Keratinocyte (primary cell): Measurements from ENCODE around the gene PRPF6.

Source experiments
- EZH2 ChIP-seq: IDR thresholded peaks from one replicate; pipeline ENCODE4 v1.6.1; 2012; ENCODE audit warnings: inconsistent platforms, mild to moderate bottlenecking, low read length, moderate library complexity
- TF ChIP-seq, protein P1 (sequence below), 3 experiments: IDR thresholded peaks in 1 of 3; conservative IDR thresholded peaks in 1 of 3; optimal IDR thresholded peaks in 1 of 3; 2 replicates in 2 of 3; 3 replicates in 1 of 3; pipeline versions ENCODE3 to v1.5.1; 2011; ENCODE audit warnings: low read length in 3 of 3, mild to moderate bottlenecking in 3 of 3, moderate library complexity in 2 of 3, control low read depth in 1 of 3, inconsistent platforms in 1 of 3; ENCODE audit not compliant: insufficient read depth in 2 of 3; ENCODE audit errors: extremely low read depth in 1 of 3

DNA sequence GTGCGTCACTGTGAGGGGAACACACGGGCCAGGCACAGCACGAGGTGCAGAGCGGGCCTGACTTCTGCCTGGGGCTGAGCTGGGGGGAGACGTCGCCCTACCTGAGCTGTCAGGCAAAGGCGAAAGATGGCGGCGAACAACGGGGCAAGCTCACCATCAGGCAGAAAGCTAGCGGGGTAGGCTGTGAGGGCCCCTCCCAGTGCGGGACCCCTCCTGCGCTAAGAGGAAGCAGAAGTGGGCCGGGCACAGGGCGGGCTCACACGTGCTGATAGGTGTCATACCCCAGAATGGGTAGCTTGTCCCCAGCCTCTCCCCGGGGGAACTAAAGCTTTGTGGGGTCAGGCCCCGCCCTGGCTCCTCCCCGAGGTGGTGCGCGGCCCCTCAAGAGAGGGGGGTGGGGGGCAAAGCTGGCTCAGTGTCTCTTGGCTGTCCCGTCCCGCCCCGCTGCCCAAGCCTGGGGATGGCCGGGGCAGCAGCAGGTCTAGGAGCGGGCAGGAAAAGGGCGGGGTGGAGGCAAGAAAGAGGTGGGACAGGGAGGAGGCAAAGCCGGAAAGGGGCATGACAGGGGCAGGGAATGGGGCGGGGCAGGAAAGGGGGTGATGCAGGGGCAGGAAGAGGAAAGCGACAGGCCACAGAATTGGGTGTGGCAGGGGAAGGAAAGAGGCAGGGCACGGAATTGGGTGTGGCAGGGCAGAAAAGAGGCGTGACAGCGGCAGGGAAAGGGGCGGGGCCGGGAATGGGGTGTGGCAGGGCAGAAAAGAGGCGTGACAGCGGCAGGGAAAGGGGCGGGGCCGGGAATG is 39.5 kb upstream of the PRPF6 start:
- TF ChIP-seq, protein P1, sequence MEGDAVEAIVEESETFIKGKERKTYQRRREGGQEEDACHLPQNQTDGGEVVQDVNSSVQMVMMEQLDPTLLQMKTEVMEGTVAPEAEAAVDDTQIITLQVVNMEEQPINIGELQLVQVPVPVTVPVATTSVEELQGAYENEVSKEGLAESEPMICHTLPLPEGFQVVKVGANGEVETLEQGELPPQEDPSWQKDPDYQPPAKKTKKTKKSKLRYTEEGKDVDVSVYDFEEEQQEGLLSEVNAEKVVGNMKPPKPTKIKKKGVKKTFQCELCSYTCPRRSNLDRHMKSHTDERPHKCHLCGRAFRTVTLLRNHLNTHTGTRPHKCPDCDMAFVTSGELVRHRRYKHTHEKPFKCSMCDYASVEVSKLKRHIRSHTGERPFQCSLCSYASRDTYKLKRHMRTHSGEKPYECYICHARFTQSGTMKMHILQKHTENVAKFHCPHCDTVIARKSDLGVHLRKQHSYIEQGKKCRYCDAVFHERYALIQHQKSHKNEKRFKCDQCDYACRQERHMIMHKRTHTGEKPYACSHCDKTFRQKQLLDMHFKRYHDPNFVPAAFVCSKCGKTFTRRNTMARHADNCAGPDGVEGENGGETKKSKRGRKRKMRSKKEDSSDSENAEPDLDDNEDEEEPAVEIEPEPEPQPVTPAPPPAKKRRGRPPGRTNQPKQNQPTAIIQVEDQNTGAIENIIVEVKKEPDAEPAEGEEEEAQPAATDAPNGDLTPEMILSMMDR (optimal IDR thresholded peaks at IDR 0.05 in 1 of 3, IDR thresholded peaks at IDR 0.05 in 1 of 3, conservative IDR thresholded peaks at IDR 0.05 in 1 of 3; ENCODE audit: extremely low read depth in 1 of 3, insufficient read depth in 2 of 3, low read length in 3 of 3) = no peak
- no peak for TF ChIP-seq EZH2
